SK-N-SH (cell line): ENCODE results near the gene PARD3B. TPM values are rescaled to one million over a fixed set of nuclear protein-coding genes. Genes with fewer than 3 reads are reported as not detected.

ENCODE experiments used
- CTCF ChIA-PET: fragments of 300-600, 350-600 bp; formaldehyde crosslinking; extraction: SDS; loops from one replicate; lab custom pipeline; 2021; lab: Yijun Ruan, JAX
- POLR2A ChIA-PET: fragments of 350-600 bp; sonication (Branson Sonifier 250); formaldehyde crosslinking; extraction: SDS; loops from one replicate; lab custom pipeline; 2020; ENCODE audit warnings: antibody characterized with exemption, inconsistent platforms; lab: Yijun Ruan, JAX
- DNase-seq: peaks from one replicate; pipeline ENCODE4 v3.0.0; 2012
- H2AFZ ChIP-seq: fragments of 200-600 bp; sonication (generic); 2 replicates; pipeline ENCODE4 v1.8.1; 2016; ENCODE audit warnings: antibody characterized with exemption, mild to moderate bottlenecking, low read depth
- H3F3A ChIP-seq: fragments of 200-600 bp; sonication (generic); replicated peaks from 2 replicates; pipeline ENCODE3; 2016; ENCODE audit warnings: antibody characterized with exemption, mild to moderate bottlenecking; ENCODE audit not compliant: insufficient read depth
- H3K27ac ChIP-seq, 2 experiments: fragments of 200-500 bp in 1 of 2; fragments of 200-600 bp in 1 of 2; sonication (Bioruptor generic) in 1 of 2; sonication (generic), shearing (Covaris generic) in 1 of 2; 2 replicates each; pipeline versions ENCODE4 v1.5.1 to v1.6.1; 2014 to 2016; ENCODE audit warnings: low read depth in 2 of 2, inconsistent platforms in 1 of 2, low read length in 1 of 2, mild to moderate bottlenecking in 1 of 2, mixed read lengths in 1 of 2
- H3K27me3 ChIP-seq: fragments of 200-600 bp; sonication (generic), shearing (Covaris generic); 2 replicates; pipeline ENCODE4 v1.6.1; 2016; ENCODE audit warnings: mixed run types; ENCODE audit not compliant: insufficient read depth
- H3K36me3 ChIP-seq, 2 experiments: fragments of 200-500 bp in 1 of 2; fragments of 200-600 bp in 1 of 2; sonication (Bioruptor generic) in 1 of 2; sonication (generic) in 1 of 2; replicated peaks in 1 of 2; 2 replicates each; pipeline versions ENCODE3 to v1.5.1; 2014 to 2016; ENCODE audit warnings: low read length in 1 of 2, mild to moderate bottlenecking in 1 of 2; ENCODE audit not compliant: insufficient read depth in 2 of 2, control insufficient read depth in 1 of 2
- H3K4me1 ChIP-seq, 2 experiments: fragments of 200-500 bp in 1 of 2; fragments of 200-600 bp in 1 of 2; sonication (Bioruptor generic) in 1 of 2; sonication (generic), shearing (Covaris generic) in 1 of 2; 2 replicates each; pipeline versions ENCODE4 v1.5.1 to v1.6.1; 2014 to 2016; ENCODE audit warnings: low read depth in 1 of 2, low read length in 1 of 2, mixed run types in 1 of 2; ENCODE audit not compliant: insufficient read depth in 2 of 2, control insufficient read depth in 1 of 2
- H3K4me2 ChIP-seq: fragments of 200-600 bp; sonication (generic), shearing (Covaris generic); 2 replicates; pipeline ENCODE4 v1.6.1; 2017; ENCODE audit warnings: mixed run types
- H3K4me3 ChIP-seq, 2 experiments: fragments of 200-500 bp in 1 of 2; fragments of 200-600 bp in 1 of 2; sonication (Bioruptor generic) in 1 of 2; sonication (generic), shearing (Covaris generic) in 1 of 2; 2 replicates each; pipeline versions ENCODE4 v1.5.1 to v1.8.1; 2014 to 2016; ENCODE audit warnings: low read depth in 2 of 2, inconsistent platforms in 1 of 2, low read length in 1 of 2, mild to moderate bottlenecking in 1 of 2, mixed read lengths in 1 of 2, moderate library complexity in 1 of 2
- H3K79me2 ChIP-seq: fragments of 200-600 bp; sonication (generic); 2 replicates; pipeline ENCODE4 v1.8.1; 2017; ENCODE audit warnings: mild to moderate bottlenecking; ENCODE audit not compliant: insufficient read depth
- H3K9ac ChIP-seq: fragments of 200-600 bp; sonication (generic); 2 replicates; pipeline ENCODE4 v1.6.1; 2017; ENCODE audit warnings: mixed run types
- H3K9me2 ChIP-seq: fragments of 200-600 bp; sonication (generic); 2 replicates; pipeline ENCODE4 v1.6.1; 2017; ENCODE audit warnings: mixed run types
- H3K9me3 ChIP-seq: fragments of 200-600 bp; sonication (generic); 2 replicates; pipeline ENCODE4 v1.6.1; 2017; ENCODE audit warnings: mixed run types, mild to moderate bottlenecking, moderate library complexity
- H4K20me1 ChIP-seq: fragments of 200-600 bp; sonication (generic); 2 replicates; pipeline ENCODE4 v1.6.1; 2017; ENCODE audit warnings: mild to moderate bottlenecking, mixed run types; ENCODE audit not compliant: insufficient read depth
- CHD2 ChIP-seq: fragments of 150-350 bp; IDR thresholded peaks from 2 replicates; pipeline ENCODE4 v1.6.1; 2018; ENCODE audit warnings: low read length; ENCODE audit not compliant: partially characterized antibody
- EP300 ChIP-seq, 2 experiments: IDR thresholded peaks; 2 replicates each; pipeline versions ENCODE4 v1.4.0 to v1.6.1; 2012; ENCODE audit warnings: borderline replicate concordance in 1 of 2, low read depth in 1 of 2, low read length in 1 of 2
- FOXJ3 ChIP-seq: sonication (generic); formaldehyde crosslinking; IDR thresholded peaks from 2 replicates; pipeline ENCODE4 v1.5.1; 2020; ENCODE audit warnings: mild to moderate bottlenecking, missing genetic modification reagents
- GATA2 ChIP-seq: sonication (generic); formaldehyde crosslinking; IDR thresholded peaks from 2 replicates; pipeline ENCODE4 v1.5.0; 2020; ENCODE audit warnings: mild to moderate bottlenecking, missing genetic modification reagents
- JUND ChIP-seq: IDR thresholded peaks from 2 replicates; pipeline ENCODE4 v1.4.0; 2012
- MEF2A ChIP-seq: IDR thresholded peaks from 2 replicates; pipeline ENCODE4 v1.4.0; 2012; ENCODE audit warnings: low read depth, borderline replicate concordance
- RAD21 ChIP-seq: IDR thresholded peaks from 2 replicates; pipeline ENCODE4 v1.6.1; 2012; ENCODE audit warnings: mild to moderate bottlenecking, low read length
- RCOR1 ChIP-seq: fragments of 150-350 bp; IDR thresholded peaks from 2 replicates; pipeline ENCODE4 v1.6.1; 2017; ENCODE audit warnings: antibody characterized with exemption, low read length
- RXRA ChIP-seq: IDR thresholded peaks from 2 replicates; pipeline ENCODE4 v1.4.0; 2012; ENCODE audit warnings: low read depth, mild to moderate bottlenecking, borderline replicate concordance
- SIN3A ChIP-seq: IDR thresholded peaks from 2 replicates; pipeline ENCODE4 v1.6.1; 2012; ENCODE audit warnings: low read depth, mild to moderate bottlenecking, low read length, moderate library complexity, borderline replicate concordance
- SMC3 ChIP-seq: IDR thresholded peaks from 2 replicates; pipeline ENCODE4 v1.6.1; 2012; ENCODE audit warnings: low read depth, low read length, improper control_type of control experiment
- TCF12 ChIP-seq: IDR thresholded peaks from 2 replicates; pipeline ENCODE4 v1.4.0; 2012
- WGBS: methylation state at CpG from one replicate; pipeline ENCODE4 v1.1.6; 2017; ENCODE audit warnings: low lambda C conversion rate; 5-methylcytosine and 5-hydroxymethylcytosine counted together
- polyA plus RNA-seq, 3 experiments: library from polyadenylated mRNA; depleted of rRNA; stranded (reverse); fragments of >200 nt; gene quantifications; 2 replicates each; pipeline ENCODE4 v1.2.3, GENCODE V29; 2012
- TF ChIP-seq, protein P1 (sequence below): IDR thresholded peaks from 2 replicates; pipeline ENCODE4 v1.6.1; 2012; ENCODE audit warnings: mild to moderate bottlenecking, low read depth, low read length, moderate library complexity
- TF ChIP-seq, protein P2 (sequence below): fragments of 150-350 bp; IDR thresholded peaks from 2 replicates; pipeline ENCODE4 v1.6.1; 2016; ENCODE audit warnings: mild to moderate bottlenecking, low read depth, low read length
- TF ChIP-seq, protein P3 (sequence below): IDR thresholded peaks from 2 replicates; pipeline ENCODE4; 2012

Gene PARD3B
- polyA plus RNA-seq, 1 of the 3 experiments (the other 2 are of a cell fraction): 0.87 TPM

DNA sequence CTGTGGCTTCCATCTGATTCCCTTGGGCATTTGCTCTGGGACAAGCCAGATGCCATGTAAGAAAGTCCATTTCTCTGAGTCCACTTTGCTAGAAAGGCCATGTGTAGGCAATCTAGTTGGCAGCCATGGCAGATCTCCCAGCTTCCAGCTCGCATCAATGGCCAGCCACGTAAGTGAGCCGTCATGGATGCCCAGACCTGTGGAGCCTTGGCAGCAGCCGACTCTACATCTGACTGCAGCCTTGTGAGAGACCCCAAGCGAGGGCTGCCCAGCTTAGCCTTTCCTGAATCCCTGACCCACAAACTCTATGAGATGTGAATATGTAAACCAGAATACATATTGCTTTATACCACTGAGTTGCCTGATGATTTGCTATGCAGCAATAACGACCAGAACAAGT lies 533.5 kb downstream of the PARD3B start:
- Histone ChIP-seq H4K20me1 (no peaks in the 10 kb centered on the region), H3F3A (no peaks in the 10 kb centered on the region), H3K9me3 (no peaks in the 10 kb centered on the region), H3K36me3 (no peaks in the 10 kb centered on the region), H3K27ac (peak overlapping the region in 1 of 2 experiments; percentile 90; a peak in 2 of 4 replicates), H2AFZ (no peak overlapping the region), H3K4me2 (no peak overlapping the region), H3K4me1 (peaks cover 0 to 15% of the 10 kb centered on the region in 2 experiments; a peak in 2 of 4 replicates), H3K27me3 (no peaks in the 10 kb centered on the region), H3K9me2 (no peaks in the 10 kb centered on the region), H3K9ac (no peak overlapping the region), H3K4me3 (no peak overlapping the region), H3K79me2 (no peaks in the 10 kb centered on the region)
- no peak for TF ChIP-seq SIN3A
- peak; percentile 4 for DNase-seq
- 54% methylated on average over 3 of the region's 6 CpGs for WGBS
- ChIA-PET CTCF (interaction anchor here (1.1 to 1.3 kb wide), 3 partner anchors 9 to 596 kb away, joined by 3 to 7 read pairs (median 4); no protein-coding TSS in a partner anchor), POLR2A (interaction anchor here (1.0 kb wide), 1 partner anchor 23 kb away, joined by 3 read pairs; no protein-coding TSS in a partner anchor)

DNA sequence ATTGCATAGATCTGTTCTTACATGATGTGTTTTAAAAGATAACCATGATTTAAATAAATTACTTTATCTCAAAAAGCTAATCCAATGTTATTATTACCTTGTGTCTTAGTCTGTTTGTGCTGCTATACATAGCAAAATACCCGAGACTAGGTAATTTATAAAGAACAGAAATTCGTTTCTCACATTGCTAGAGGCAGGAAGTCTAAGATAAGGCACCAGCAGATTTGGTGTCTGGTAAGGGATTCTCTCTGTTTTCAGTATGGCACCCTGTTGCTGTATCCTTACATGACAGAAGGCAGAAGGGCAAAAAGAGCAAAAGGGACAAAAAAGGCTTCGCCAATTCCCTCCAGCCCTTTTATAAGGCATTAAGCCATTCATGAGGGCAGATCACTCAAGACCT lies 533.9 kb downstream of the PARD3B start:
- ChIA-PET POLR2A (interaction anchor here (1.0 kb wide), 1 partner anchor 23 kb away, joined by 3 read pairs; no protein-coding TSS in a partner anchor), CTCF (interaction anchor here (1.3 kb wide), 2 partner anchors 32 to 596 kb away, joined by 4 to 7 read pairs; no protein-coding TSS in a partner anchor)

More for the DNA sequence above, 533.9 kb downstream of the PARD3B start:
- DNase-seq: peak; percentile 3
- Histone ChIP-seq H3K27ac (peak overlapping the region in 1 of 2 experiments; percentile 90; a peak in 2 of 4 replicates), H3K4me1 (peaks cover 0 to 14% of the 10 kb centered on the region in 2 experiments; a peak in 2 of 4 replicates), H3K4me3 (no peak overlapping the region), H3K9me3 (no peaks in the 10 kb centered on the region), H3K79me2 (no peaks in the 10 kb centered on the region), H3F3A (no peaks in the 10 kb centered on the region), H4K20me1 (no peaks in the 10 kb centered on the region), H3K27me3 (no peaks in the 10 kb centered on the region), H2AFZ (no peak overlapping the region), H3K36me3 (no peaks in the 10 kb centered on the region), H3K4me2 (no peak overlapping the region), H3K9me2 (no peaks in the 10 kb centered on the region), H3K9ac (no peak overlapping the region)
- 82% methylated on average over 3 of the region's 3 CpGs for WGBS
- TF ChIP-seq EP300 (IDR thresholded peaks at IDR 0.05; ENCODE audit: borderline replicate concordance in 1 of 2, low read depth in 1 of 2, low read length in 1 of 2) (peak in 1 of 2 experiments; percentile 86; a peak in 2 of 4 replicates), RAD21 (peak; percentile 26; the same call in 1 of the 2 replicates), RCOR1 (peak; percentile 75; the same call in 1 of the 2 replicates), SIN3A (no peak), CHD2 (no peak), GATA2 (CRISPR knock-in tag) (peak; percentile 87), TCF12 (no peak), MEF2A (no peak), SMC3 (no peak), JUND (no peak), FOXJ3 (CRISPR knock-in tag) (peak; percentile 66; the same call in 1 of the 2 replicates), RXRA (no peak)
- TF ChIP-seq, protein P1, sequence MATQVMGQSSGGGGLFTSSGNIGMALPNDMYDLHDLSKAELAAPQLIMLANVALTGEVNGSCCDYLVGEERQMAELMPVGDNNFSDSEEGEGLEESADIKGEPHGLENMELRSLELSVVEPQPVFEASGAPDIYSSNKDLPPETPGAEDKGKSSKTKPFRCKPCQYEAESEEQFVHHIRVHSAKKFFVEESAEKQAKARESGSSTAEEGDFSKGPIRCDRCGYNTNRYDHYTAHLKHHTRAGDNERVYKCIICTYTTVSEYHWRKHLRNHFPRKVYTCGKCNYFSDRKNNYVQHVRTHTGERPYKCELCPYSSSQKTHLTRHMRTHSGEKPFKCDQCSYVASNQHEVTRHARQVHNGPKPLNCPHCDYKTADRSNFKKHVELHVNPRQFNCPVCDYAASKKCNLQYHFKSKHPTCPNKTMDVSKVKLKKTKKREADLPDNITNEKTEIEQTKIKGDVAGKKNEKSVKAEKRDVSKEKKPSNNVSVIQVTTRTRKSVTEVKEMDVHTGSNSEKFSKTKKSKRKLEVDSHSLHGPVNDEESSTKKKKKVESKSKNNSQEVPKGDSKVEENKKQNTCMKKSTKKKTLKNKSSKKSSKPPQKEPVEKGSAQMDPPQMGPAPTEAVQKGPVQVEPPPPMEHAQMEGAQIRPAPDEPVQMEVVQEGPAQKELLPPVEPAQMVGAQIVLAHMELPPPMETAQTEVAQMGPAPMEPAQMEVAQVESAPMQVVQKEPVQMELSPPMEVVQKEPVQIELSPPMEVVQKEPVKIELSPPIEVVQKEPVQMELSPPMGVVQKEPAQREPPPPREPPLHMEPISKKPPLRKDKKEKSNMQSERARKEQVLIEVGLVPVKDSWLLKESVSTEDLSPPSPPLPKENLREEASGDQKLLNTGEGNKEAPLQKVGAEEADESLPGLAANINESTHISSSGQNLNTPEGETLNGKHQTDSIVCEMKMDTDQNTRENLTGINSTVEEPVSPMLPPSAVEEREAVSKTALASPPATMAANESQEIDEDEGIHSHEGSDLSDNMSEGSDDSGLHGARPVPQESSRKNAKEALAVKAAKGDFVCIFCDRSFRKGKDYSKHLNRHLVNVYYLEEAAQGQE: no peak
- TF ChIP-seq, protein P2, sequence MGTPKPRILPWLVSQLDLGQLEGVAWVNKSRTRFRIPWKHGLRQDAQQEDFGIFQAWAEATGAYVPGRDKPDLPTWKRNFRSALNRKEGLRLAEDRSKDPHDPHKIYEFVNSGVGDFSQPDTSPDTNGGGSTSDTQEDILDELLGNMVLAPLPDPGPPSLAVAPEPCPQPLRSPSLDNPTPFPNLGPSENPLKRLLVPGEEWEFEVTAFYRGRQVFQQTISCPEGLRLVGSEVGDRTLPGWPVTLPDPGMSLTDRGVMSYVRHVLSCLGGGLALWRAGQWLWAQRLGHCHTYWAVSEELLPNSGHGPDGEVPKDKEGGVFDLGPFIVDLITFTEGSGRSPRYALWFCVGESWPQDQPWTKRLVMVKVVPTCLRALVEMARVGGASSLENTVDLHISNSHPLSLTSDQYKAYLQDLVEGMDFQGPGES: no peak
- TF ChIP-seq, protein P3, sequence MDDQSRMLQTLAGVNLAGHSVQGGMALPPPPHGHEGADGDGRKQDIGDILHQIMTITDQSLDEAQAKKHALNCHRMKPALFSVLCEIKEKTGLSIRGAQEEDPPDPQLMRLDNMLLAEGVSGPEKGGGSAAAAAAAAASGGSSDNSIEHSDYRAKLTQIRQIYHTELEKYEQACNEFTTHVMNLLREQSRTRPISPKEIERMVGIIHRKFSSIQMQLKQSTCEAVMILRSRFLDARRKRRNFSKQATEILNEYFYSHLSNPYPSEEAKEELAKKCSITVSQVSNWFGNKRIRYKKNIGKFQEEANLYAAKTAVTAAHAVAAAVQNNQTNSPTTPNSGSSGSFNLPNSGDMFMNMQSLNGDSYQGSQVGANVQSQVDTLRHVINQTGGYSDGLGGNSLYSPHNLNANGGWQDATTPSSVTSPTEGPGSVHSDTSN: no peak
